Activated naive CD4-positive, alpha-beta T cell treated with anti-CD3 and anti-CD28 coated beads, Interleukin-2, amount 50 U/mL, for 16 hours (primary cell): ENCODE measurements around the gene TBXA2R.
"Not testable (repeated sequence)": the region's sequence is repeated elsewhere in the genome, so short reads cannot be mapped to it uniquely, and the experiment has no call there.

Experiments used
- DNase-seq: peaks from one replicate; pipeline ENCODE4 v3.0.0-alpha.2; 2020

Gene TBXA2R

DNA sequence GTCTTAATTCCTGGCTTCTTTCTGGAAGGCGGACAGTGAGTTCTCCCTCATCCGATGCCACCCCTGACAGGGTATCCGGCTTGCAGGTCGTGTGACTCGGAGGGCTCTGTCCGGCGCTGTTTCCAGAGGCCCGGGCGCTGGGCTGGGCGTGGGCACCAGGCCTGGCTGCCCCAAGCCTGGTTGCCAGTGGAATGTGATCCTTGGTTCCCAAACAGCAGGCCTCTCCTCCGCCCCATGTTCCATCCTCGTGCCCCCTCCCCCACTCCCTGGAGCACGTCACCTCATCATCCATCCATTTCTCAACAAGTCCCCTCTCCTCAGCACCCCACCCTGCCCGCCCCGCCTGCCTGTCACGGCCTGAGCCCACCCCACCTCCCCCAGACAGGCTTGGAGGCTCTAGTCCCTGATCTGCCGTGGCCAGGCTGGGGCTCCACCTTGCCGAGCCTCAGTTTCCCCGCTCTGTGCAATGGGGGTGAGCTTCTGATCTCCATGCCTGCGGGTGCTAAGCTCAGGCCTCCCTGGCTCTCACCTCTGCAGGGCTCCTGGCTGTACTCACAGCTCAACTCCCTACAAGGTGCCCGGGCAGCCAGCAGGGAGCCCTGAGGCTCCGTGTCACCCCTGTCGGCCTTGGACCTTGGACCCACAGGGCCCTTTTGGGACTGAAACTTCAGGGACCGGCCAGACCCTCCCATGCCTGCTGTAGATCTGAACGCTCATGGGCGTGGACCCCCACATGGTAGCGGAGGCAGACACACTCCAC is 2.3 kb downstream of the TBXA2R start:
- DNase-seq: no peak

DNA sequence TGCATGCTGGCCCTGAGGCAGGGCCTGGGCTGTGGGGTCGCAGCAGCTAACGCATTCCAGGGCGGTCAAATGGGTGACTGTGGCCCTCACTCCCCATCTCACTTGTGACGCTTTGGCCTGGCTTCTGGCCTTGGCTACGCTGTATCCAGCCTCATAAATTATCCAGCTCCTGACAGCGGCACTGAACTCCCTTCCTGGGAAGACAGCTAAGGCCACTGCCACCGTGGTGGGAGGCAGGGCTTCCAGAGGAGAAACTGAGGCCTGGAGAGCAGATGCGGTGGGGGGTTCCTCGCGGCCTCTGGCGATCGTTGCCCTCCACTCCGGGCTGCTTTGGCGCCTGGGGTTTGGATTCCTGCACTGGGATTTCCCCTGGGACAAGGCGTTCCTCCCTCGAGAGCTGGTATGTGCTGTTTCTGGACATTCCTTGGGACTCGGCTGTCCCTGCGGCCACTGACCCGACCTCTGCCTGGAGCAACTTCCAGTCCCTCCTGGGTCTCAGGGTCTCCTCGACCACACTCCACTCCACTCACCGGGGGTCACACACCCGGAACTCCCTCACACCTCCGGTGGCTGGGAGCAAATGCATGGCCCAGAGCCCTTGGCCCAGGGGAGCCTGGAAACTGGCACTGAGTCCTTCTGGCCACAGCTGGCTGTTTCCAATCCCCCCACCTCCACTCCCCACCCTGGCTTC is 3.4 kb downstream of the TBXA2R start:
- DNase-seq: no peak

DNA sequence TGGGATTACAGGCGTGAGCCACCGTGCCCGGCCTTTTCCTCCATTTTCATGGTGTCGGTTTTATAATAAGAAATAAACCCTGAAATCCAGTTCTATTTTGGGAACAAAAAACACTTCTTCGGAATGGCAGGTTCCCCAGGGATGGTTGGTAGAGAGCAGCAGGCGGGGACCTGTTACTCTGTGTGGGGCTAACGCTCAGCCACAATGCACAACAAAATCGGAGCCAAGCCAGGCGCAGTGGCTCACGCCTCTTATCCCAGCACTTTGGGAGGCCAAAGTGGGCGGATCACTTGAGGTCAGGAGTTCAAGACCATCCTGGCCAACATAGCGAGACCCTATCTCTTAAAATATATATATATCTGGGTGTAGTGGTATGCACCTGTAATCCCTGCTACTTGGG is 5.7 kb downstream of the TBXA2R start:
- DNase-seq: no peak

DNA sequence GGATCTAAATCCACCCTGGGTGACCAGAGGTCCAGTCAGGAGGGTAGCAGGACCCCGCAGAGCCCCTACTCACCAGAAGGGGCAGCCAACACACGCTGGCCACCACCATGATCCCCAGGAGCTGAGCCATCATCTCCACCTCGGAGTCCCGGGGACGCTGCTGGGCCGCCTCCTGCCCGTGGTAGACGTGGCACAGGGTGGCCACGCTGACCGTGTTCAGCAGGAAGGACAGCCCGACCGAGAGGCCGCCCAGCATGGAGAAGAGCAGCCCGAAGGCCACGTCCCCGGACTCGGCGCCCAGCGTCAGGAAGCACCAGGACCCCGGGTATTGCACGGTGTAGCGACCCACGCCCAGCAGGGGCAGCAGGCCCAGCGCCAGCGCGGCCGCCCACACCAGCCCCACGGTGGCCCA is 6.9 kb downstream of the TBXA2R start:
- DNase-seq: no peak

DNA sequence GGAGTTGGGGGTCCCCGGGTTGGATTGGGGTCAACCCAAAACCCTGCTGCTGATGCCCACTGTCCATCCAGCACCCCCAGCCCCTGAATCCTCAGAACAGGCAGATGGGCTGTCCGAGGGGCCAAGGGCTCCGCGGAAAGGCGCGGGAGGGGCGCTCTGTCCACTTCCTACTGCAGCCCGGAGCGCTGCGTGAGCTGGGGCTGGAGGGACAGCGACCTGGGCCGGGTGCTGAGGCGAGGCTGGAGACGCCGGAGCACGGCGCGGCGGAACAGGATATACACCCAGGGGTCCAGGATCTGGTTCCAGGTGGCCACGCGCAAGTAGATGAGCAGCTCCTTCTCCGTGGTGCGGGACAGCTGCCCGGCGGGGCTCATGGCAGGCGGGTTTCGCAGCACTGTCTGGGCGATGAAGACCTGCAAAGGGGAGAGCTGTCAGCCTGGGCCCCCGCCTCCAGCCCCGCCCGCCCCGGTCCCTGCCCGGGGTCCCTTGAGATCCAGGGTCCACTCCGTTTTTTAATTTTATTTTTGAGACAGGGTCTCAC is 11.1 kb downstream of the TBXA2R start:
- DNase-seq: no peak

DNA sequence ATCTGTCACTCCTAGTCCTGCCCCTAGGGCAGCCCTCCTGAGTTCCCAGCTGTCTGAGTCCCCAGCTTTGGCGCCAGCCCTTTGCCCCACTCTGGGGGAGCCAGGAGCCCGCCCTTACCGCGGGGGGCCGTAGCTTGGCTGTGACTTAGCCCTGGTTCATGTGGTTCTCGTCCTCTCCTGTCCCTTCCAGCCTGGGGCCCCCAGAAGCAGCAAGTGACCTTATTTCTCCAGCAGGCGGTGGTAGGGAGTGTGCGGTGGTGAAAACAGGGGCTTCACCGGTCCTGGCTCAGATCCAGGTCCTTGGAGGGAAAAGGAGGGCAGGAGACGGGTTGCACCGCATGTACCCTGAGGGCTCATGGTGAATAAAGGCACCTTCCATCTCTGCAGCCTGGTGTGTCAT is 13.5 kb downstream of the TBXA2R start:
- DNase-seq: no peak

DNA sequence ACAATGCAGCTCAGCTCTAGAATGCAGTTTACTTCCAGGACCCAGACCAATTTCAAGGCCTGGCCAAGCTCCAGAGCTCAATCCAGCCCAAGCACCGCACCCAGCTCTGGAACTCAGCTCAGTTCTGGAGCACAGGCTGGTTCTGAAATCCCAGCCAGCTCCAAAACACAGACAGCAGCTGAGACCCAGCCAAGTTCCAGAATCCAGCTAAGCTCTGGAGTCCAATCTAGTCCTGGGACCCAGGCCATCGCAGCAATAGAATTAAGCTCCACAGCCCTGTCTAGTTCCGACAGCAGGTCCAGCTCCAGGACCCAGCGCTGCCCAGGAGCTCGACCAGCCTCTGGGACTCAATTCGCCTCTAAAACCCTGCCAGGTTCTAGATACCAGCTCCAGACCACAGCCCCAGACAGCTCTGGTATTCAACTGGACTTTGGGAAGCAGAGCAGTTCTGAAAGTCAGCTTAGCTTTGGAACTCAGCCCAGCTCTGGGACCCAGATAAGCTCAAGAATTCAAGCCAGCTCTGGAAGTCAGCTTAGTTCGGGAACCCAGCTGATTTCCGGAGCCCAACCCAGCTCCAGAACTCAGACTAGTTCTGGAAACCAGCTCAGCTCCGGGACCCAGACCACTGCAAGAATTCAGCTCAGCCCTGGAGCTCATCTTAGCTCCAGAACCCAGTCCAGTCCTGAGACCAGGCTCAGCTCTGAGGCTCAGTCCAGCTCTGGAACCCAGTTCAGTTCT is 14.6 kb downstream of the TBXA2R start:
- no peak for DNase-seq

DNA sequence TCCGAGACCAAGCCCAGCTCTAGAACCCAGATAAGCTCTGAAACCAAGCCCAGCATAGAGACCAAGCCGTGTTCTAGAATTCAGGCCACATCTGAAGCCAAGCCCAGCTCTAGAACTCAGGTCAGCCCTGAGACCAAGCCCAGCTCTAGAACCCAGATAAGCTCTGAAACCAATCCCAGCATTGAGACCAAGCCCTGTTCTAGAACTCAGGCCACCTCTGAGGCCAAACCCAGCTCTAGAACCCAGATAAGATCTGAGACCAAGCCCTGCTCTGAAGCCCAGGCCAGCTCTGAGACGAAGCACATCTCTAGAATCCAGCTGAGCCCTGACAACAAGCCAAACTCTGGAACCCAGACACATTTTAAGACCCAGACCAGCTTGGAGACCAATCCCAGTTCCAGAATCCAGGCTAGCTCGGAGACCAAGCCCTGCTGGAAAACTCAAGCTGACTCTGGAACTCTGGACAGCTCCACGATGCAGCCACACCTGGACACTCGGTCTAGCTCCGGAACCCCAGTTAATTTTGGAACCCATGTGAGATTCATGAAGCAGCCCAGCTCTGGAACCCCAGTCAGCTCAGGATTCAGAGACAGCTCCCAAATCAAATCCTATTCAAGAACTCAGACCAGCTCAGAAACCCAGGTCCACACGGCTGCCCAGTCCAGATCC is 15.6 kb downstream of the TBXA2R start:
- DNase-seq: no peak

DNA sequence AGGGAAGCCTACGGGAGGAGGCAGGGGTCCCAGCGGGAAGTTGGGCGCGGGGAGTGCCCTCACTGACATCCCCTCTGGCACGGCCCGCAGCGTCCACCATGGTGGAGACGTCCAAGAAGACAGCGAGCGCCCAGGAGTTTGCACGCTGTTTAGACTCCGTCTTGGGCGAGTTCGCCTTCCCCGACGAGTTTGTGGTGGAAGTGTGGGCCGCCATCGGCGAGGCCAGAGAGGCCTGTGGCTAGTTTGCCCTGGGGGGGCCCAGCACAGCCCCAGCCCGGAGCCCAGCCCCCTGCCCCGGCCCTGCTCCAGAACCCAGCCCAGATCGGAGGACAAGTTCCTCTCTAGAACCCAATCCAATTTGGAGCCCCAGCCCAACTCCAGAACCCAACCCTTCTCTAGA is 16.7 kb downstream of the TBXA2R start:
- DNase-seq: no peak

DNA sequence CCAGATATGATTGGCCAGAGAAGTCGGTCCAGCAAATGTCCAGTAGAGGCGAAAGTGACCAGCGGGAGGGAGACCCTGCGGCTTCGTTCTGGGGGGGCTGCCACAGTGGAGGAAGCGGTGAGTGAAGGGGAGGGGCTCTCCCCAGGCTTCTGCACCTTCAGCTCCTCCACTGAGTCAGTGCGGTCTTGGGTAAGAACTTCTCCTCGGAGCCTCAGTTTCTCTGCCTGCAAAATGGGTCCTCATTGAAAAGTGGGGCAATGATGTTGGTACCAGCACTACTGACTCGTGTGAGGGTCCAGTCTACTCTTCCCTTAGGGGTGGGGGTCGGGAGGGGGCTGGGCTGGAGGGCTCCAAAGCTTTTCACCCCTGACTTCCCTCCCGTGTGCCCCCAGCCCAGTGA is 17.2 kb downstream of the TBXA2R start:
- no peak for DNase-seq

DNA sequence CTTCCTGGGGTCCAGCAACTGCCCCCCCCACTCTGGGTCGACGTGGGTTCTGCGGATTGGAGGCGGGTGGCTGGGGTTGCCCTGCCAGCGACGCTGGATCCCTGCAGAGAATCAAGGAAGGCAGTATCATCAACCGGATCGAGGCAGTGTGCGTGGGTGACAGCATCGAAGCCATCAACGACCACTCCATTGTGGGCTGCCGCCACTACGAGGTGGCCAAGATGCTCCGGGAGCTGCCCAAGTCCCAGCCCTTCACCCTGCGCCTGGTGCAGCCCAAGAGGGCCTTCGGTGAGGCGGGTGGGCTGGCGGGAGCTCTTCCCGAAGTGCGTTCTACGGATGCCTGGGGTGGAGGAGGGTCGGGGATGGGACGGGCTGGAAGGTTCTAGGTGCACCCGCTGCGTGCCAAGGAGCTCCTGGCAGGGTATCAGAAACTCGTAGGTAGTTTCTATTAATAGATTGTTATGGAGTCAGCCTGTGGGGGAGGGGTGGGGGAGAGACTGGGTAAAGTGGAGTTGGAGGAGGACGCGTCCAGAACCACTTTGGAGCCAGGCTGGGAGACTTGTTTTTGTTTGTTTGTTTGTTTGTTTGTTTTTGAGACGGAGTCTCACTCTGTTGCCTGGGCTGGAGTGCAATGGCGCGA is 19.8 kb downstream of the TBXA2R start:
- no peak for DNase-seq

DNA sequence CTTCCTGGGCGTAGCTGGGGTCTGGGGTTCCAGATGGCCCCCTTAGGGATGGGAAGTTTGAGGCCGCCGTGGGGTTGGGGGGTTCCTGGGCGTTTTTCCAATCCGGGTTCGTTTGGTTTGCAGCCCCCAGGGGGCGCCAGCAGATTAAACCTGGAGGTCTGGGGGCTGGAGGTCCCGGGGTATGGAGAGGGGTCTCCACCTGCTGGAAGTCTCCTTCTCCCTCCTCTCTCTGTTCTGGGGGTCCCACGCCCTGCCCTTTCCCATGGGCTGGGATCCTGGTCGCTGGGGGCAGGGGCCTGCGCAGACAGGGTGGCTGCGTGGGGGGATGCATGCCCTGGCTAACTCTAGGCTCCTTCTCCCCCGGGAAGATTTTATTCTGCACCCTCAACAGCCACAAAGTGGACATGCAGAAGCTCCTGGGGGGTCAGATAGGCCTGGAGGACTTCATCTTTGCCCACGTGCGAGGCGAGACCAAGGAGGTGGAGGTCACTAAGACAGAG is 20.5 kb downstream of the TBXA2R start:
- peak; percentile 58 for DNase-seq

DNA sequence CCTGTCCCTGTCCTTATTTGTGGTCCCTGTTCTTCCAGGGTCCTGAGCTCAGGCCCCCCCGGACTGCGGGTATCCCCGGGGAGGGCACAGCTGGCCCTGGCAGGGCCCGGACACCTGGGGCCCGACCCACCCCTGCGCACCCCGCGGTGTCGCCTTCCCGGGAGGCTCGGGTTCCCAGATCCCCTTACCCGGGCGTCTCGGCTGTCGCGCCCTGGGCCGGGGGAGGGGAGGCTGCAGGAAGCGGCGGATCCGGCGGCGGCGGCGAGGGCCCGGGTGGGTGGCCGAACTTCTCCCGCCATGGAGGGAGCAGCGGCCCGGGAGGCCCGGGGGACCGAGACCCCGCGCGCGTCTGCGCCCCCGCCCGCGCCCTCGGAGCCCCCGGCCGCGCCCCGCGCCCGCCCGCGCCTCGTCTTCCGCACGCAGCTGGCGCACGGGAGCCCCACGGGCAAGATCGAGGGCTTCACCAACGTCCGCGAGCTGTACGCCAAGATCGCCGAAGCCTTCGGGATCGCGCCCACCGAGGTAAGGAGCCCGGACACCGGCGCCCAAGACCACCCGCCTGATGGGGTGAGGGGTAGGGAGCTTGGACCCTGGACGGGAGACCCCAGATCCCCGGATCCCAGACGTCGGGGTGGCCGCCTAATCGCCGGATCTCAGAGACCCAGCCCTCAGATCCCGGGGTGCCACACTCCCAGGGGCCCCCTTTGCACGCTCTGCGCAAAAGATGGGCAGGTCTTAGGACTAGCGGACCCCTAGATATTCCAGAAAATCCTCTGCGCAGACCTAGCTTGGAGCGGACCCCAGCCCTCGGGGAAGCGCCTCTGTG is 21.2 kb downstream of the TBXA2R start, which contains the start of gene GIPC3:
TSS of gene GIPC3 (plus strand) at position 178 of the 826 bp plus-strand sequence. CDS start at position 298, 120 bp downstream.
- DNase-seq: peak; percentile 23

DNA sequence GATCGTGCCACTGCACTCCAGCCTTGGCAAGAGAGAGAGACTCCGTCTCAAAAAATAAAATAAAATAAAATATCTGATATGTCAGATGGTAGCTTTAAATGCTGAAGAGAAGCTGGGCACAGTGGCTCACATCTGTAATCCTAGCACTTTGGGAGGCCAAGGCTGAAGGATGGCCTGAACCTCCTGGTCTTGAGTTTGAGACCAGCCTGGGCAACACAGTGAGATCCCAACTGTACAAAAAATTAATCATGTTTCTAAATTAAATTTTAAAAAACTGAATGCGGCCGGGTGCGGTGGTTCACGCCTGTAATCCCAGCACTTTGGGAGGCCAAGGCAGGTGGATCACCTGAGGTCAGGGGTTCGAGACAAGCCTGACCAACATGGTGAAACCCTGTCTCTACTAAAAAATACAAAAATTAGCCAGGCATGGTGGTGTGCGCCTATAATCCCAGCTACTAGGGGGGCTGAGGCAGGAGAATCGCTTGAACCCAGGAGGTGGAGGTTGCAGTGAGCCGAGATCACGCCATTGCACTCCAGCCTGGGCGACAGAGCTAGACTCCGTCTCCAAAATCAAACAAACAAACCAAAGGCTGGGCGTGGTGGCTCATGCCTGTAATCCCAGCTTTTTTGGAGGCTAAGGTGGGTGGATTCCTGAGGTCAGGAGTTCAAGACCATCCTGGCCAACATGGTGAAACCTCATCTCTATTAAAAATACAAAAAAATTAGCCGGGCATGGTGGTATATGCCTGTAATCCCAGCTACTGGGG is 22.5 kb downstream of the TBXA2R start:
- DNase-seq: not testable (repeated sequence)

DNA sequence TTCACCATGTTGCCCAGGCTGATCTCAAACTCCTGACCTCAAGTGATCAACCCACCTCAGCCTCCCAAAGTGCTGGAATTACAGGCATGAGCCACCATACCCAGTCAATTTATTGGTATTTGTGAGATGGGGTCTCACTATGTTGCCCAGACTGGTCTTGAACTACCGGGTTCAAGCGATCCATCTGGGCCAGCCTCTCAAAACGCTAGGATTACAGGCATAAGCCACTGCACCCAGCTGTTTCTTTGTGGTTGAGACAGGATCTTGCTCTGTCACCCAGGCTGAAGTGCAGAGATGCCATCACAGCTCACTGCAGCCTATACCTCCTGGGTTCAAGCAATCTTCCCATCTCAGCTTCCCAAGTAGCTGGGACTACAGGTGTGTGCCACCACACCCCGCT is 24.9 kb downstream of the TBXA2R start:
- not testable (repeated sequence) for DNase-seq

DNA sequence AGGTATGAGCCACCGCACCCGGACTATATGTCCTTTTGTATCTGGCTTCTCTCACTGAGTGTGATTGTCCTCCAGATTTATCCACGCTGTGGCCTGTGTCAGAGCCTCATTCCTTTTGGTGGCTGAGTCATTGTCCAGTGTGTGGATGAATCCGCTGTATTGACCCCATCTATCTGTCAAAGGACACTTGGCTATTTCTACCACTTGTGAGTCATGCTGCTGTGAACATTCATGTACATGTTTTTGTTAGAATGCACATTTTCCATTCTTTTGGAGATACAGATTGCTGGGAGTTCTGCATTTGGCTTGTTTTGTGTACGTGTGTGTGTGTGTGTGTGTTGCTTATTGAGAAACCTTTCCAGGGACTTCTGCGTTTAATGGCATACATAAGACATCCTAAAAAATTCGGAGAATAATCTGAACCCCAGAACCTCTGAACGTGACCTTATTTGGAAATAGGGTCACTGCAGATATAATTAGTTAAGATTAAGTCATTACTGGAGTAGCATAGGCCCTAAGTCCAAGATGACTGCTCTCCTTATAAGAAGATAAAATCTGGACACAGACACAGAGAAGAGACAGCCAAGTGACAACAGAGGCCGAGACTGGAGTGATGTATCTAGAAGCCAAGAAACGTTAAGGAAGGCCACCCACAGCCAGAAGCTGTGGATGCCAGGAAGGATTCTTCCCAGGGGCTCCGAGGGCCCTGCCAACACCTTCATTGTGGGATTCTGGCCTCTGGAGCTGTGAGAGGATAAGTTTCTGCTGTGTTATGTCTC is 26.3 kb downstream of the TBXA2R start:
- no peak for DNase-seq

DNA sequence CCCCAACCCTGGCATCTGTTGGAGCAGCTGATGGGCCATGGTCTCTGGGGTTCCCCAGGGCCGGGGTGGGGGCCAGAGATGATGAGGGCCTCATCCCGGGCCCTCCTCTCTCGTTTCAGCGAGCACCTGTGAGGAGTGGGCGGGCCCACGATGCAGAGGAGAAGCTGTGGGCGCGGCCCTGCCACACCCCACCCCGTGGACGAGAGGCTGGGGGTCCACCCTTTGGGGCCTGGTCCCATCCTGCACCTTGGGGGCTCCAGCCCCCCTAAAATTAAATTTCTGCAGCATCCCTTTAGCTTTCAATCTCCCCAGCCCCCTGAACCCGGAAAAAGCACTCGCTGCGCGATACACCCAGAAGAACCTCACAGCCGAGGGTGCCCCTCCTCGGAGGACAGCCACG is 28.3 kb downstream of the TBXA2R start:
- no peak for DNase-seq

DNA sequence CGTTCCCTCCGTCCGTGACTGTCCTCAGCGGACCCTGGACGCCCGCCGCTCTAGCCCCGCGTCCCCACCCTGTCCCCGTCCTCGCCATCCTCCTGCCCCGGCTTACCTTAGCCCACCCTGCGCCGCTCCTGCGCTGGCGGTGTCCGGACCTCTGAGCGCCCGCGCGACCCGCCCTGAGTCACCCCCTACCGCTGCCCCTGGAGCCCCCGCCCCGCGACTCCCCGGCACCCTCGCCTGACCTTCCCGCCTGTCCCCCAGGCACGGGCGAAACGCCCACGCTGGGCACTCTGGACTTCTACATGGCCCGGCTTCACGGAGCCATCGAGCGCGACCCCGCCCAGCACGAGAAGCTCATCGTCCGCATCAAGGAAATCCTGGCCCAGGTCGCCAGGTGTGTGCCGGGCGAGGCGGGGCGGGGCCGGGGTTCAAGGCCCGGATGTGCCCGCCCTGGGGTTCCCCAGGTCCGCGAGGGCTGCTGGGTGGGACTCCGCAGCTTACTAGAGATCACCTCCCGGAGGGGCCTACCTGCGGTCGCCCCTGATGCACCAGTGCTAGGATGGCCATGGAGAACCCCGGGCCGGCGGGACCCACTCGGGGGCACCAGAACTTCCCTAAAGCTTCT is 28.8 kb downstream of the TBXA2R start:
- DNase-seq: no peak
